NB4 (cell line): ENCODE data around the gene SLC35F5.

ENCODE experiments used
- CTCF ChIP-seq: IDR thresholded peaks from one replicate; pipeline ENCODE4 v1.5.1; 2012; ENCODE audit warnings: low read depth, low read length
- MAX ChIP-seq: IDR thresholded peaks from 2 replicates; pipeline ENCODE4 v1.6.1; 2011; ENCODE audit warnings: low read depth, low read length
- POLR2A ChIP-seq: IDR thresholded peaks from 2 replicates; pipeline ENCODE4 v1.6.1; 2011; ENCODE audit warnings: mild to moderate bottlenecking; ENCODE audit not compliant: insufficient read length; ENCODE audit errors: extremely low read depth

- TF ChIP-seq CTCF (no peak), POLR2A (no peak), MAX (no peak)
Observed at GRCh38 chr2:113686537-113686936, 69.9 kb downstream of the SLC35F5 start.
